OCI-LY3 (cell line): ENCODE results near the gene BICRA.
"Not testable (repeated sequence)": the region's sequence is repeated elsewhere in the genome, so short reads cannot be mapped to it uniquely, and the experiment has no call there.

Experiments used
- H2AFZ ChIP-seq: fragments of 200-600, 300-600 bp; shearing (Covaris generic); 2 replicates; pipeline ENCODE4 v1.6.0; 2014; ENCODE audit warnings: antibody characterized with exemption, low read depth, low read length
- H3K27ac ChIP-seq: fragments of 200-600, 300-600 bp; sonication (generic); 2 replicates; pipeline ENCODE4 v1.5.1; 2014; ENCODE audit warnings: mild to moderate bottlenecking, low read length, moderate library complexity, mixed read lengths
- H3K27me3 ChIP-seq: fragments of 200-600, 300-600 bp; sonication (generic); 2 replicates; pipeline ENCODE4 v1.6.1; 2014; ENCODE audit warnings: low read depth, low read length, mixed read lengths
- H3K36me3 ChIP-seq: fragments of 200-600, 300-600 bp; sonication (generic); replicated peaks from 2 replicates; pipeline ENCODE3; 2014; ENCODE audit warnings: low read depth, low read length, mixed read lengths
- H3K4me1 ChIP-seq: fragments of 300-600, 200-600 bp; sonication (generic); 2 replicates; pipeline ENCODE4 v1.6.1; 2014; ENCODE audit warnings: low read length, mixed read lengths
- H3K4me2 ChIP-seq: fragments of 200-600, 300-600 bp; sonication (generic); 2 replicates; pipeline ENCODE4 v1.6.1; 2014; ENCODE audit warnings: low read length, mixed read lengths
- H3K4me3 ChIP-seq: fragments of 300-600, 200-600 bp; sonication (generic); 2 replicates; pipeline ENCODE4 v1.5.1; 2014; ENCODE audit warnings: antibody characterized with exemption, mild to moderate bottlenecking, low read length, moderate library complexity
- H3K79me2 ChIP-seq: fragments of 300-600, 200-600 bp; shearing (Covaris generic); 2 replicates; pipeline ENCODE4 v1.6.1; 2014; ENCODE audit warnings: mild to moderate bottlenecking, low read length, mixed read lengths
- H3K9ac ChIP-seq: fragments of 300-600, 200-600 bp; shearing (Covaris generic); 2 replicates; pipeline ENCODE4 v1.6.0; 2014; ENCODE audit warnings: mild to moderate bottlenecking, low read length, moderate library complexity
- H3K9me3 ChIP-seq: fragments of 200-600, 300-600 bp; shearing (Covaris generic); 2 replicates; pipeline ENCODE4 v1.6.1; 2014; ENCODE audit warnings: low read length, mixed read lengths; ENCODE audit not compliant: insufficient read depth
- H4K20me1 ChIP-seq: fragments of 200-600, 300-600 bp; sonication (generic); 2 replicates; pipeline ENCODE4 v1.6.1; 2016; ENCODE audit warnings: low read length, mixed read lengths; ENCODE audit not compliant: insufficient read depth
- CTCF ChIP-seq: fragments of 200-600, 300-600 bp; sonication (generic); IDR thresholded peaks from 2 replicates; pipeline ENCODE4 v1.5.1; 2014; ENCODE audit warnings: antibody characterized with exemption, low read length, low read depth
- EZH2phosphoT487 ChIP-seq: fragments of 200-600 bp; shearing (Covaris generic); IDR thresholded peaks from 2 replicates; pipeline ENCODE4 v1.6.1; 2018; ENCODE audit warnings: antibody characterized with exemption, mixed run types, low read depth

The BICRA gene

GRCh38 chr19:47716270-47716937 is 107.5 kb downstream of the BICRA start:
- Histone ChIP-seq H3K79me2 (no peaks in the 10 kb centered on the region), H3K9me3 (no peaks in the 10 kb centered on the region), H4K20me1 (no peaks in the 10 kb centered on the region), H3K27me3 (peaks cover 3% of the 10 kb centered on the region; the same call in 1 of the 2 replicates), H3K36me3 (no peaks in the 10 kb centered on the region), H2AFZ (no peak overlapping the region), H3K4me3 (no peak overlapping the region), H3K27ac (no peak overlapping the region), H3K4me2 (no peak overlapping the region), H3K4me1 (no peaks in the 10 kb centered on the region), H3K9ac (no peak overlapping the region)
- TF ChIP-seq CTCF (no peak), EZH2phosphoT487 (no peak)

- not testable (repeated sequence) for H3K4me3 ChIP-seq, H3K27ac ChIP-seq
Measured at GRCh38 chr19:47718415-47719046, 109.6 kb downstream of the BICRA start.

GRCh38 chr19:47719047-47719859 is 110.3 kb downstream of the BICRA start:
- H4K20me1 ChIP-seq, result no peaks in the 10 kb centered on the region
- no peaks in the 10 kb centered on the region for H3K79me2 ChIP-seq
- no peak overlapping the region for H3K4me2 ChIP-seq
- peaks cover 9% of the 10 kb centered on the region for H3K4me1 ChIP-seq
- no peak overlapping the region for H3K9ac ChIP-seq
- no peaks in the 10 kb centered on the region for H3K36me3 ChIP-seq
- no peak overlapping the region for H3K4me3 ChIP-seq
- no peaks in the 10 kb centered on the region for H3K9me3 ChIP-seq
- no peak overlapping the region for H3K27ac ChIP-seq
- TF ChIP-seq CTCF (no peak), EZH2phosphoT487 (no peak)
- H2AFZ ChIP-seq, result no peak overlapping the region
- H3K27me3 ChIP-seq, result 0 out of 2 replicates have a peak, but pooled peaks cover 3% of the 10 kb centered on the region

More at GRCh38 chr19:47718415-47719046, 109.6 kb downstream of the BICRA start:
- H3K4me1 ChIP-seq, H3K9me3 ChIP-seq, H4K20me1 ChIP-seq, H3K4me2 ChIP-seq, H3K27me3 ChIP-seq, H2AFZ ChIP-seq, H3K9ac ChIP-seq, H3K36me3 ChIP-seq, H3K79me2 ChIP-seq: not testable (repeated sequence)

DNA sequence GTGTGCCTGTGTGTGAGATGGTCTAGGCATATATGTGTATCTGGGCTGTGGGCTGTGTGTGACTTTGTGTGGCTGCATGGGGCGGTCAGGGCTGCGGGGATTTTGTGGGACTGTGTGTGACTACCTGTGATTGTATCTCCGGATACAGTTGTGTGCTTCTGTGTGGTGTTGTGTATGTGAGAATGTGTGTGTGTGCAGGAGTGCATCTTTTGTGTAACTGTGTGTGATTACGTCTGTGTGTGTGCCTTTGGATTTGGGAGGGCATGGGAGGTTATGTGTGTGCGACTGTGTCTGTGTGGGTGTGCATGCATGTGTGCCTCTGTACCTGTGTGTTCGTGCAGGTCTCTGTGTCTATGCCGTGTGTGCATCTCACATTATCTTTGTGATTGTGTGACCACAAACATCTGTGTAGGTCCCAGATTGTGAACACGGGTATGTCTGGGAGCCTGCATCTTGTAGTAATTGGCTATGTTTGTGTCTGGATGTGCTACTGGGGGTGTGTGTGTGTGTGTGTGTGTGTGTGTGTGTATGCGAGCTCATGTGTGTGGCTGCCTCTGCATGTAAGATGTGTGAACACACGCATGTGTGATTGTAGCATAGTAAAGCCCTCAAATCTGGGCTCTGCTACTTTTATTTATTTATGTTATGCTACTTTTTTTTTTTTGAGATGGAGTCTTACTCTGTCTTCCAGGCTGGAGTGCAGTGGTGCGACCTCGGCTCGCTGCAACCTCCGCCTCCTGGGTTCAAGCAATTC is 111.9 kb downstream of the BICRA start:
- Histone ChIP-seq H3K9ac (no peak overlapping the region), H2AFZ (no peak overlapping the region), H4K20me1 (no peaks in the 10 kb centered on the region), H3K4me3 (no peak overlapping the region), H3K4me1 (peaks cover 9% of the 10 kb centered on the region), H3K27me3 (0 out of 2 replicates have a peak, but pooled peaks cover 3% of the 10 kb centered on the region), H3K36me3 (no peaks in the 10 kb centered on the region), H3K4me2 (no peak overlapping the region), H3K27ac (no peak overlapping the region), H3K79me2 (no peaks in the 10 kb centered on the region), H3K9me3 (no peaks in the 10 kb centered on the region)
- no peak for TF ChIP-seq EZH2phosphoT487
- no peak for TF ChIP-seq CTCF
